UCSD-AML1 (cell line): ENCODE data around the gene GATA2.

Source experiments
- DNase-seq: peaks from one replicate; lab custom pipeline; 2025; ENCODE audit not compliant: unreplicated experiment; lab: John Stamatoyannopoulos, UW

The GATA2 gene

GRCh38 chr3:128436214-128436613 is 56.8 kb downstream of the GATA2 start:
- no peak for DNase-seq

GRCh38 chr3:128435561-128435960 is 57.4 kb downstream of the GATA2 start:
- no peak for DNase-seq

- no peak for DNase-seq
These were observed 57.9 kb downstream of the GATA2 start for GRCh38 chr3:128435058-128435457.

- no peak for DNase-seq
These were observed 58.5 kb downstream of the GATA2 start for GRCh38 chr3:128434524-128434923.

GRCh38 chr3:128433837-128434165 is 59.2 kb downstream of the GATA2 start:
- no peak for DNase-seq

- no peak for DNase-seq
These were observed 59.8 kb downstream of the GATA2 start for GRCh38 chr3:128432971-128433836.

GRCh38 chr3:128432301-128432970 is 60.6 kb downstream of the GATA2 start:
- no peak for DNase-seq

GRCh38 chr3:128431803-128432300 is 61.1 kb downstream of the GATA2 start:
- no peak for DNase-seq

- DNase-seq = no peak
These were observed 62.3 kb downstream of the GATA2 start for GRCh38 chr3:128430731-128431130.

GRCh38 chr3:128430301-128430700 is 62.7 kb downstream of the GATA2 start:
- no peak for DNase-seq

- DNase-seq = no peak
These were observed 63.2 kb downstream of the GATA2 start for GRCh38 chr3:128429751-128430150.
